IPS-15b (cell line): Measurements from ENCODE around the gene GATD1.

ENCODE experiments used
- H3K27me3 ChIP-seq: one replicate; pipeline ENCODE4 v1.6.1; 2013; ENCODE audit warnings: low read length; ENCODE audit not compliant: control insufficient read depth, insufficient read depth
- H3K36me3 ChIP-seq: one replicate; pipeline ENCODE4 v1.6.1; 2013; ENCODE audit warnings: low read length; ENCODE audit not compliant: control insufficient read depth, insufficient read depth
- H3K4me1 ChIP-seq: one replicate; pipeline ENCODE4 v1.6.1; 2013; ENCODE audit warnings: mild to moderate bottlenecking, low read length; ENCODE audit not compliant: control insufficient read depth, insufficient read depth
- H3K4me3 ChIP-seq: one replicate; pipeline ENCODE4 v1.5.1; 2013; ENCODE audit warnings: low read depth, low read length
- H3K9ac ChIP-seq: one replicate; pipeline ENCODE4 v1.6.1; 2013; ENCODE audit warnings: low read depth, mild to moderate bottlenecking, low read length
- H3K9me3 ChIP-seq: one replicate; pipeline ENCODE4 v1.6.1; 2013; ENCODE audit warnings: mild to moderate bottlenecking, low read length; ENCODE audit not compliant: control insufficient read depth, insufficient read depth

GATD1 gene

DNA sequence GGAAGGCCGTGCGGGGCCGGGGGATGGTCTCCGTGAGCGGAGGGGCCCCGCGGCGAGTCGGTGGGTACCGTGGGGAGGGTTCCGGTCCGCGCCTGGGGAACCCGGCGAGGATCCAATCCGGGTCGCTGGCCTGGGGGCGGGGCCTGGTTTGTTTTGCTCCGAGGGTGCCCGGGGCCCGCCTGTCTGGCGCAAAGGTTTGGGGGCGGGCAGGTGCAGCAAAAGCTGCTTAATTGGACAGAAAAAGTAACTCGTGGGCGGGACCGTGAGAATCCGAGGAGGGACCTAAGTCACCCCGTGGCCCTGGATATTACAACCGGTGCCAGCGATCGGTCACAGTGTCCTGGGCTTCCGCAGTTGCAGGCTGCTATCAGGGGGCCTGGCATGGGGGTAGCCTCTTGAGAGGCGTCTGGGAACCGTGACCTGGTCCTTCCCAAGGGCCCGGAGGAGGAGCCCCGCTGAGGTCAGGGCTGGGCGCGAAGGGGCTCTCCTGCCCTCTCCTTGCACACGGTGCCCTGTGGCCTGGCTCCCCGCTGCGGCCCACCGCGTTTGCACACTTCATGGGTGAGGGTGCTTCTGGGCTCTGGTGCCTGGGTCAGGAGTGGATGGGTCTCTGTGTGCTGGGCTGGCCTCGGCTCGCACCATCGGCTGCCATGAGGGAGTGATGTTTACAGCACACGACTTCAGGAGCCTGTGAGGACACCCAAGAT, 42.8 kb upstream of the GATD1 start:
- Histone ChIP-seq H3K27me3 (no peaks in the 10 kb centered on the region), H3K4me3 (peak overlapping the region; percentile 69), H3K9ac (no peak overlapping the region), H3K4me1 (peaks cover 2% of the 10 kb centered on the region), H3K36me3 (peaks cover 16% of the 10 kb centered on the region), H3K9me3 (no peaks in the 10 kb centered on the region)

DNA sequence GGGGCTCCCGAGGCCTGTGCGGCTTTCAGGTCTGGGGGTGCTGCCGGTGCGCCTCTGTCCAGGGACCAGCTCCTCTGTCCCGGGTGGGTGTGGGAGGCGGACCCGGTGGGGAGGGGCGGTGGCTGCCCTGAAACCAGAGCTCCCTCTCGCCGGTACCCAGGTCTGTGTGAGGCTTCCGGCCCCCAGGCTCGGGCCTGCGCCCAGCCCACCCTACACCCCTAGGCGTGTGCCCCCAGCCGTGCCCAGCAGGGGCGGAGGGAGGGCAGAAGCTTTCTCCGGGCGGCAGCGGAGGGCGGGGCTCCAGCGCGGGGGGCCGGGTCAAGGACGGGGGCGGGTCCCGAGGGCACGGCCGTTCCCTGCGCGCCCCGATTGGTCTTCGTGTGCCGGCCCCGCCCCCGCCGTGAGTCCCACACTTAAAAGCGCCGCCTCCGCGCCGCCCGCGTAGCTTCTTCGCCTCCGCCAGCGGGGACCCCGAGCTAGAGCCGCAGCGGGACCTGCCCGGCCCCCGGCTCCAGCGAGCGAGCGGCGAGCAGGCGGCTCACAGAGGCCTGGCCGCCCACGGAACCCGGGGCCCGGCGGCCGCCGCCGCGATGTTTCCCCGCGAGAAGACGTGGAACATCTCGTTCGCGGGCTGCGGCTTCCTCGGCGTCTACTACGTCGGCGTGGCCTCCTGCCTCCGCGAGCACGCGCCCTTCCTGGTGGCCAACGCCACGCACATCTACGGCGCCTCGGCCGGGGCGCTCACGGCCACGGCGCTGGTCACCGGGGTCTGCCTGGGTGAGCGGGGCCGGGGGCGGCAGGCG, 42.0 kb upstream of the GATD1 start:
- Histone ChIP-seq H3K4me3 (peak overlapping the region; percentile 69), H3K4me1 (peaks cover 2% of the 10 kb centered on the region), H3K9me3 (no peaks in the 10 kb centered on the region)

DNA sequence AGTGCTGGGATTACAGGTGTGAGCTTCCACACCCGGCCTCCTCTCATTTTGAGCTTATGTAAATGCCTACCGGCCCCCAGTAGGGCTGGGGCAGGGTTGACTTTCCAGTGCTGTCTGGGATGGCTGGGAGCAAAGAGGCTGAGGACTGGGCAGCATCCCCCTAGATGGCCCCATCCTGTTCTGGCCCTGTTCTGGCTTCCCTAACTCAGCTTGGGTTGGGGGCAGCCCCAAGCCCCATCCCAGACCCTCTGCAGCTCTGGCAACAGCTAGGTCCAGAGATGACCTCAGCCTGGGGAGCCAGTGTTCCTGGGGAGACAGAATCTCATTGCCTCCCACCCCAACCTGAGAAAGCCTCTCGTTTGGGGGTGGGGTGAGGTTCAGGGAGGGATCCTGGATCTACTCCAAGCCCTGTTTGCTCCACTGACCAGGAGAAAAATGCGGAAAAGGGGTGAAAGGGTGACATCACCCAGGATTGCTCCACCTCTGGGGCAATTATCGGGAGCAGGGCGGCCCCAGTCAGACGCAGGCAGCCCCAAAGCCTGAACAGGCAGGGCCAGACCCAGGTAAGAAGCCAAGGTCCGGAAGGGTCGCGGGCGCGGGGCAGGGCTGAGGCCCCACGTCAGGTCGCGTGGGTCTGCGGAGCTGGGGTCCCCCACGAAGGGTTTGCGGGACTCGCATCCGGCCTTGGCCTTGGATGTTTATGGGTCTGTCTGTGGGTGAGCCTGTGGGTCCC, 41.3 kb upstream of the GATD1 start, which contains the start of gene PNPLA2:
Gene PNPLA2 (plus strand): TSS at position 519 of the 733 bp plus-strand sequence. CDS start 805 bp downstream, outside the sequence.
- peaks cover 2% of the 10 kb centered on the region for H3K4me1 ChIP-seq
- no peaks in the 10 kb centered on the region for H3K9me3 ChIP-seq
- H3K36me3 ChIP-seq = peaks cover 5% of the 10 kb centered on the region
- H3K27me3 ChIP-seq = no peaks in the 10 kb centered on the region
- H3K4me3 ChIP-seq = peak within 1 kb of the TSS; percentile 69
- peak within 1 kb of the TSS; percentile 54 for H3K9ac ChIP-seq

More for the DNA sequence above, 42.0 kb upstream of the GATD1 start:
- Histone ChIP-seq H3K36me3 (peaks cover 8% of the 10 kb centered on the region), H3K9ac (peak overlapping the region; percentile 54), H3K27me3 (no peaks in the 10 kb centered on the region)

DNA sequence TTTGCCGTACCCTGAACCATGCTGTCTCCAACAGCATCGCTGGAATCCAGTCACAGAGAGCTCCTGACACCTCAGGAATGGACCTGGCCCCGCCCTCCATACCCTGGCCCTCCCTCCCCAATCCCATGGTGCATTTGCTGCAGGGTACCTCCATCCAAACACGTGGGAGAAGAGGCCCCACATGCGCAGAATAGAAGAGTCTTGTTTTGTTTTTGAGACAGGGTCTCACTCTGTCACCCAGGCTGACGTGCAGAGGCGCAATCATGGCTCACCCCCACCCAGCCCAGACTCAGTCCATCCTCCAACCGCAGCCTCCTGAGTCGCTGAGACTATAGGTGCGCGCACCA, 39.1 kb upstream of the GATD1 start:
- Histone ChIP-seq H3K9ac (no peak overlapping the region), H3K36me3 (peaks cover 23% of the 10 kb centered on the region), H3K4me3 (no peak overlapping the region), H3K4me1 (peaks cover 2% of the 10 kb centered on the region), H3K27me3 (no peaks in the 10 kb centered on the region), H3K9me3 (no peaks in the 10 kb centered on the region)

DNA sequence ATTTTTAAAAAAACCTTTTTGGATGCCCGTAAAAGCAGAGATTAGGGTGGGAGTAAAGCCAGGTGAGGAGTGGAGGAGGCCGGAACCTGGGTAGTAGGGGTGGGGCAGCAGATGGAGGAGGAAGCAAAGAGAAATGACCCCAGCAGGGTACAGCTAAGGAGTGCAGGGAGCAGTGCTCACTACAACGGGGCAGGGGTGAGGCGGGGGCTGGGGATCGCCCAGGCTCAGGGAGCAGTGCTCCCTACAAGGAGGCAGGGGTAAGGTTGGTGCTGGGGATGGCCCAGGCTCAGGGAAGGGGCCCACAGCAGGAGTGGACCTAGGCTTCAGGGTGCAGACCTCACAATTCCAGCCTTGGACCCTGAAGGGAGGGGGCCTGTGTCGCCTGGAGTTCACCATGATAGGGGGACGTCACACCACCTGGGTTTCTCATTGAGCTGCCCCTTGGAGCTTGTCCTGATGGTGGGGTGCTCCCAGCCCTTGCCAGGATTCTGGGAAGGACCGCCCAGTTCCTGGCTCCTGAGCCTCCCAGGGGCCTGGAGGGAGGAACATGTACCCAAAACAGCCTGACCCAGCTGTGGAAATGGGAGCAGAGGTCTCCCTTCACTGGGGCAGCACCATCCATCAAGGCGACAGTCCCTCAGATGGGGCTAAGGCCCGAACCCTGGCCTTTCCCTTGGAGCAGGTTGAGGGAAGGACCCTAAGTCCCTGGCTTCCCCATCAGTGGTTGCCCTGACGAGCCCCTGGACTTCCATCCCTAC, 38.6 kb upstream of the GATD1 start:
- Histone ChIP-seq H3K9me3 (no peaks in the 10 kb centered on the region), H3K36me3 (peaks cover 27% of the 10 kb centered on the region), H3K4me1 (peaks cover 2% of the 10 kb centered on the region), H3K27me3 (no peaks in the 10 kb centered on the region), H3K4me3 (no peak overlapping the region), H3K9ac (no peak overlapping the region)

DNA sequence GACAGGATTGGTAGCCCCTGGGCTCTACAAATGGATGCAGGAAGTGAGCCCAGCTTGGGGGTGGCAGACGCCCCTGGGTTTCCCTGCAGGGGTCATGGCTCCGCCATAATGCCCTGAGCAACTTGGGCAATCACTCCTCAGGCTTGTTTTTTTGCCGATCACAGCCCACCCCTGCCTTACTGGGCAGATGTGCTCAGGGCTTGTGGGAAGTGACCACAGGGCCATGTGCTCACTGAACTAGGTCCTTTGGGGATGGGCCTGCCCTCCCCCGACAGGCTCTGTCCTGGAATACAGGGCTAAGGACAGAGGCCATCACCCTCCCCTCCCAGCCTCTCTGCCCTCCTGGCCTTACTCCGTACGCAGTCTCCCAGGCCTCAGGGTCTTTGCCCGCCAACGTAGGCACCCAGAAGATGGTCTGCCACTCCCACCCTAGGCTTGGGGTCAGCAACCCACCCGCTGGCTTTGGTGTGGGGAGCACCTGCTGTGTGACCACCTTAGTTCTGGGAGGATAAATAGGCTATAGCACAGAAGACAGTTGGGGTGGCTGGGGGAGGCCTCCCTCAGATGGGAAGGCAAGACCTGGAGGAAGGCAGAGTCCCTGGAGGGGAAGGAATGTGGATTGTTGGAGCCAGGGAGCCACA, 36.3 kb upstream of the GATD1 start:
- Histone ChIP-seq H3K9ac (no peak overlapping the region), H3K27me3 (no peaks in the 10 kb centered on the region), H3K4me3 (no peak overlapping the region), H3K4me1 (no peaks in the 10 kb centered on the region), H3K9me3 (no peaks in the 10 kb centered on the region), H3K36me3 (peaks cover 27% of the 10 kb centered on the region)

DNA sequence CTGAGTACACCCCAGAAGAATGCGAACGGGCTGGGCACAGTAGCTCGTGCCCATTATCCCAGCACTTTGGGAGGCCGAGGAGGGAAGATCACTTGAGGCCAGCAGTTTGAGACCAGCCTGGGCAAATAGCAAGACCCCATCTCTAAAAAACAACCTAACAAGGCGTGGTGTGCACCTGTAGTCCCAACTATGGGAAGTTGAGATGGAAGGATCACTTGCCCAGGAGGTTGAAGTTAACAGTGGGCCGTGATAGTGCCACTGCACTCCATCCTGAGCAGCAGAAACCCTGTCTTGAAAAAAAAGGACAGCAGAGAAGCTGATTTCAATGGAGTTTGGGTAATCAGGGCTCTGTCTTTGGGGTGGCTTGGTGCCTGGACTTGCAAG, 35.8 kb upstream of the GATD1 start:
- Histone ChIP-seq H3K9me3 (no peaks in the 10 kb centered on the region), H3K4me1 (no peaks in the 10 kb centered on the region), H3K27me3 (no peaks in the 10 kb centered on the region), H3K4me3 (no peak overlapping the region), H3K9ac (no peak overlapping the region), H3K36me3 (peaks cover 27% of the 10 kb centered on the region)

DNA sequence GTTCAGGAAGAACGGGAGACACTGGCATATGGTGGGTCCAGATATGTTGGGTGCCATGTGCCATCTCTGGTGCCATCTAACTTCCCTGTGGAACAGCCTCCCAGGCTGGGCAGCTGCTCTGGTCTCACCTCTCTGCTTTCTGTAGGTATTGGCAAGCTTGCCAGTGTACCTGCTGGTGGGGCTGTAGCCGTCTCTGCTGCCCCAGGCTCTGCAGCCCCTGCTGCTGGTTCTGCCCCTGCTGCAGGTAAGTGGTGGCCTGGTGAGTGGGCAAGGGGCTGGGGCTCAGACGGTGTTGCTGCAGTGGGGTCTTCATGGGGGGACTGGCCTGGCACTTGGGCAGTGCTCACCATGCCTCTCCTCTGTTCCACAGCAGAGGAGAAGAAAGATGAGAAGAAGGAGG, 35.1 kb upstream of the GATD1 start:
- H3K9ac ChIP-seq = no peak overlapping the region
- H3K36me3 ChIP-seq = peaks cover 27% of the 10 kb centered on the region
- no peaks in the 10 kb centered on the region for H3K27me3 ChIP-seq
- no peaks in the 10 kb centered on the region for H3K9me3 ChIP-seq
- H3K4me3 ChIP-seq = no peak overlapping the region
- no peaks in the 10 kb centered on the region for H3K4me1 ChIP-seq

DNA sequence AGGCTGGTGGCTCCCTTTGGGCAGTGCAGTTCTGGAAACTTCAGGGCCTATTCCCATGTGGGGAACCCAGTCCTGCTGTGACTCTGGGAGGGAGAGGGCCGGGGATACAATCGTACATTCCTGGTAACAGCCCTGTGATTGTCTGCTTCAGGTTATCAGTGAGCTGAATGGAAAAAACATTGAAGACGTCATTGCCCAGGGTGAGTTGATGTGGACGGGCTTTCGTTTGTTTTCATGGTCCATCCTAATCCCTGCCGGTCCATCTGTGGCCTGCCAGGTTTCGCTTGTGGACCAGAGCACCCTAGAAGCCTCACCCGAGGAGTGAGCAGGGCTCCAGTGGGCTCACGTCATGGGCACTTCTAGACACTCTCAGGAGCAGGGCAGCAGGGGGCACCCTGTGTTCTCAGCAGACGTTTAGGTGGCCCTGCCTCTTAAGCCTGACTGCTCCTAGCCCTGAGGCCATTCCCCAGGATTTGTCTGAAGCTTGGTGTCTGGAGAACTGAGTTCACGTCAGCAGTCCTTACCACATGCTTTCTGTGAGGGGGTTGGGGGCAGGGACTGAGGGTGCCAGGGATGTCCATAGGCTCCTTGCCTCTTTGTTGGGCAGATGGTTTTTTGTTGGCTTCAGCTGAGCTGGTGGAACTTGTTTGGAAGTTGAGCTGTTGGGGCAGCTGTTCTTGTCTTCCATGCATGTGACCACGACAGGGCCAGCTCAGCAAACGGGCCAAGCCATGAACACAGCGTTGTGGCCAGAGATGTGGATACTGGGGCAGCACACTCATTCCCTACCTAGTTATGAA, 34.4 kb upstream of the GATD1 start:
- Histone ChIP-seq H3K36me3 (peaks cover 27% of the 10 kb centered on the region), H3K27me3 (no peaks in the 10 kb centered on the region), H3K9ac (peak overlapping the region; percentile 90), H3K4me1 (no peaks in the 10 kb centered on the region), H3K9me3 (no peaks in the 10 kb centered on the region), H3K4me3 (peak overlapping the region; percentile 97)

DNA sequence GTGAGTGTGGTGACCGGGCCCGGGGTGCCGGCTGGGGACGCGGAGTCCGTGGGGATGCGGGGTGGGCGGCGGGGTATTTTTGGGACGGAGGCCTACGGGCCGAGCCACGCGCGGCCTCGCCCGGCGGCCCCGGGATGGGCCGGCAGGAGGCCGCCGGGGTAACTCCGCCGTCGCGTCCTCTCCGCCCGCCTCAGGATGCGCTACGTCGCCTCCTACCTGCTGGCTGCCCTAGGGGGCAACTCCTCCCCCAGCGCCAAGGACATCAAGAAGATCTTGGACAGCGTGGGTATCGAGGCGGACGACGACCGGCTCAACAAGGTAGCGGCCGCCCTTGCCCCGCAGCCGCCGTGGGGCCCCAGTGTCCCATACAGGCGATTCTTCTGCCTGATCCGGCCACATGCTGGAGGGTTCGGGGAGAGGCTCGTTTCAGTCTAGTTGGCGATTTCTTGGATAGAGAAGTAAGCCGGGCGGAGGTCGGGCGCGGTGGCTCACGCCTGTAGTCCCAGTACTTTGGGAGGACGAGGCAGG, 32.8 kb upstream of the GATD1 start:
- H3K9me3 ChIP-seq = no peaks in the 10 kb centered on the region
- H3K4me1 ChIP-seq = no peaks in the 10 kb centered on the region
- no peaks in the 10 kb centered on the region for H3K27me3 ChIP-seq
- peak overlapping the region; percentile 97 for H3K4me3 ChIP-seq
- H3K36me3 ChIP-seq = peaks cover 27% of the 10 kb centered on the region
- H3K9ac ChIP-seq = peak overlapping the region; percentile 90
